Spinal cord (tissue), 10 donors: ENCODE results near the gene CADPS. TPM values are rescaled to one million over a fixed set of nuclear protein-coding genes. Genes with fewer than 3 reads are reported as not detected.

ENCODE experiments used
- DNase-seq, 6 donors: peaks; one replicate each; pipeline versions ENCODE4 v3.0.0 to v3.0.0-alpha.2; 2013 to 2015; ENCODE audit warnings: low spot score in 6 of 6, low read depth in 4 of 6
- H3K27ac ChIP-seq: one replicate; pipeline ENCODE4 v1.5.1; 2013; ENCODE audit warnings: low read depth, low read length, control low read depth
- H3K27me3 ChIP-seq: one replicate; pipeline ENCODE4 v1.6.1; 2013; ENCODE audit warnings: low read length; ENCODE audit not compliant: control insufficient read depth, insufficient read depth
- H3K36me3 ChIP-seq: one replicate; pipeline ENCODE4 v1.6.1; 2013; ENCODE audit warnings: low read length; ENCODE audit not compliant: control insufficient read depth, insufficient read depth
- H3K4me1 ChIP-seq: one replicate; pipeline ENCODE4 v1.6.1; 2013; ENCODE audit warnings: low read length; ENCODE audit not compliant: control insufficient read depth, insufficient read depth
- H3K4me3 ChIP-seq: one replicate; pipeline ENCODE4 v1.5.1; 2013; ENCODE audit warnings: low read depth, low read length, control low read depth
- H3K9me3 ChIP-seq: one replicate; pipeline ENCODE4 v1.6.1; 2013; ENCODE audit warnings: low read length; ENCODE audit not compliant: control insufficient read depth, insufficient read depth
- WGBS: methylation state at CpG from one replicate; pipeline ENCODE4 v1.1.5; 2013; ENCODE audit warnings: missing lambda C conversion rate; ENCODE audit not compliant: insufficient coverage; 5-methylcytosine and 5-hydroxymethylcytosine counted together
- polyA plus RNA-seq, 2 donors: library from polyadenylated mRNA; unstranded; fragments of 120-200 nt; gene quantifications; one replicate each; pipeline ENCODE4 v1.2.1, GENCODE V29; 2013; ENCODE audit not compliant: insufficient read length in 2 of 2
- total RNA-seq, 2 donors: library from RNA; depleted of rRNA in 1 of 2; stranded (reverse); fragments of 120-200 nt in 1 of 2; fragments of >200 nt in 1 of 2; gene quantifications; one replicate each; pipeline versions ENCODE4 v1.2.3 to v1.2.4, GENCODE V29; 2013 to 2014
- donor health status: healthy.

Gene CADPS
- total and polyA plus RNA-seq, 4 donors: 79.7 to 251 (median 198) TPM

DNA sequence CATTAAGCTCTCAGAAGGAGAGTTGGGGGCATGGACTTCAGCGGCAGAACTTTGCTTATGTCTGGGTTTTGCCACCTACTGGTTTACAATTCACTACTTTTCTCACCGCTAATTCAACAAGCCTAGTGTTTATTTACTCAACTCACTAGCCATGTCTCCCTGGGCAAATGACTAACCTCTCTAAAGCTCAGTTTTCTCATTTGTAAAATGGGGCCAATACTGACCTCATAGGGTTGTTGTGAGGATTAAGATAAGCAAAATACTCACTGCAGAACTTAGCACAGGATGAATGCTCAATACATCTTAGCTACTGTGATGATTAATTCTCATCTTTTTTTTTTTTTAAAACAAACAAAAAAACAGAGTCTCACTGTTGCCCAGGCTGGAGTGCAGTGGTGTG lies 106.3 kb downstream of the CADPS start:
- no peaks in the 10 kb centered on the region for H3K9me3 ChIP-seq
- H3K4me1 ChIP-seq: no peaks in the 10 kb centered on the region
- H3K4me3 ChIP-seq: no peak overlapping the region
- H3K36me3 ChIP-seq: no peaks in the 10 kb centered on the region
- no peak overlapping the region for H3K27ac ChIP-seq
- WGBS: no CpG with 5 or more reads among the region's 2 CpGs
- H3K27me3 ChIP-seq: no peaks in the 10 kb centered on the region
- no peak for DNase-seq

DNA sequence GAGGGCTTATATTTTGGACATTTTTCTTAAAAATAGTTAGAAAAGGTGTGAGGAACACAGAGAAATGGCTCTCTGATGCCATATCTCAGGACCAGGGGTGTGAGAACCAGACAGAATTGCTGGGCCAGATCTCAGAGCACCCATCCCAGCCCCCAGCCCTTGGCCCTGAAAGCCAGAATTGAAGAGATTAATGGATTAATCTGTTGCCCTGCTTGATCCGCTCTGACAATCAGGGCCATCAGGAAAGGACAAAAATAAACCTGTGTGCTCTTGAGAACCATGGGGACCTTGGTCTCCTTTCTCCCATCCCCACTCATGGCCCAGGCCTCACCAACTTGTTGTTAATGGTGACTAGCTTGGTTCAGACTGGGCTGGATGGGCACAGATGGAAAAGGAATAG lies 113.5 kb downstream of the CADPS start:
- Histone ChIP-seq H3K27me3 (no peaks in the 10 kb centered on the region), H3K27ac (no peak overlapping the region), H3K36me3 (no peaks in the 10 kb centered on the region), H3K9me3 (no peaks in the 10 kb centered on the region), H3K4me1 (no peaks in the 10 kb centered on the region), H3K4me3 (no peak overlapping the region)
- no peak for DNase-seq
- 100% methylated on average over 1 of the region's 1 CpG for WGBS

DNA sequence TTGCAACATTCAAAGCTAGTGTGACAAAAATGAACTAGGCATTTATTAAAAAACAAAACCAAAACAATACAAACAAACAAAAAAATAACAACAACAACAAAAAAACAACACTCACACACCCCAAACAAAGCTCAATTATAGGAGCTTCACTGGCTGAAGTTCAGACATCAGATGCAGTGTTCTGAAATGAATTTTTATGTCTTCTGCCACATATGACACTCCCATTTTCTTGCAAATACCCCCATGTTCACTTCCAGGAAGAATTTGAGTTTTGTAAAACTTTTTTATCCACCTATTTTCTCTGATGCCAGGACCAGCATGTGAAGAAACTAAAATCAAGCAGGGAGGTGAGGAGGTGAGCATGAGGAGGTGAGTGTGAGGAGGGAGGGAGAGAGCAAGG lies 113.9 kb downstream of the CADPS start:
- no peaks in the 10 kb centered on the region for H3K9me3 ChIP-seq
- H3K27me3 ChIP-seq: no peaks in the 10 kb centered on the region
- H3K4me1 ChIP-seq: no peaks in the 10 kb centered on the region
- H3K27ac ChIP-seq: no peak overlapping the region
- no peaks in the 10 kb centered on the region for H3K36me3 ChIP-seq
- DNase-seq: no peak
- H3K4me3 ChIP-seq: no peak overlapping the region

DNA sequence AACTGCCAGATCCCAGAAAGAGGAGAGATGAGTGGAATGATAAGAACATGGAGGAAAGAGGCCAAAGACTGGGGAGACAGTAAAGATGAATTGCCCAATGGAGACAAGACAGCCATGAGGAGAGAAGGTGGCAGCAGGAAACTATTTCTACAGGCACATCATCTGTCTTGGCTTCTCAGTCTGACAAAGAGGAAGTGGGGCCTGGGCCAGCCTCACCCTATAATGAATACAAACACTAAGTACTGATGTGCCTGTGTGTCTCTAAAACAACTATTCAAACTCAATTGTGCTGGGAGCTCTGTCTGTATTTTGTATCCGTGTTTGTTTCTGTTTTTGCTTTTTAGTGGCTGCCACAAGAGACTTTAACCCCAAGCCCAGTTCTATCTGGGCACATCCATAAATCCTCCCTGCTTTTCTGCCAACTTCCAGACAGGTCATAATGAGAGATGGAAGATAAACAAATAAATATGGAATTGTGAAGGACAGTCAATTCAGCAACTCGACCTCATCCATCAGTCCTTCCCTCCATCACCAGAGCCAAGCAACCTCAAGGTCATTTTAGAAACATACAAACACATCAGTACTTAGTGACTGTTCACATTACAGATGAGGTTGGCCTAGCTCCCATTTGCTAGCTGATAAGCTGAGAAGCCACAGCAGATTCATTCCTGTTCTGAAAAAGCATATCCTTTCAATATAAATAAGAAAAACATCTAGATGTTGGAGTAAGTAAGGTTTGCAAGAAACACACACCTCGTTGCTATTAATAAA lies 116.7 kb downstream of the CADPS start:
- Histone ChIP-seq H3K36me3 (peaks cover 3% of the 10 kb centered on the region), H3K9me3 (no peaks in the 10 kb centered on the region), H3K4me1 (no peaks in the 10 kb centered on the region), H3K27ac (no peak overlapping the region), H3K4me3 (no peak overlapping the region), H3K27me3 (no peaks in the 10 kb centered on the region)
- peak in 1 of 6 donors; percentile 18 for DNase-seq
- 100% methylated on average over 1 of the region's 3 CpGs for WGBS

GRCh38 chr3:62757045-62757444 lies 118.2 kb downstream of the CADPS start:
- Histone ChIP-seq H3K36me3 (peaks cover 6% of the 10 kb centered on the region), H3K27me3 (no peaks in the 10 kb centered on the region), H3K4me3 (no peak overlapping the region), H3K27ac (no peak overlapping the region), H3K4me1 (no peaks in the 10 kb centered on the region), H3K9me3 (no peaks in the 10 kb centered on the region)
- 57% methylated on average over 2 of the region's 4 CpGs for WGBS
- DNase-seq: no peak

DNA sequence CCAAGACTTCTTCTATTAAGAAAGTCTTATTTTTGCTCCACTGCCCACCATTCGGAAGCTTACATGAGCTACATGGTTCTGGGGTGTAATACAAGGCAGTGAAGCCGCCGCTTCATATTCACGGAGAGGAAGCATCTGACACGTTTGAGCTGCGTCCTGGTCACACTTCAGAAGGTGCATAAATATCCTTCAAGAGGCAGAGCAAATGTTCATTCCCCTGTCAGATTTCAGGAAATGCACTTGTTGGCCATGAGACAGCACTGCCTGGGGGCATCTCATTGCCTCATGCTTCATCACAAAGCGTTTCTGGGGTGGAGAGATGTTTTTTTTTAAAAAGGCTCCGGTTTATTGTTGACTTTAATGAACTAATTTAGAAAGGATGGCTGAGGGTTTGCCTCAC lies 119.9 kb downstream of the CADPS start:
- peak in 2 of 6 donors; percentile 5 to 54 for DNase-seq
- no peaks in the 10 kb centered on the region for H3K4me1 ChIP-seq
- no peak overlapping the region for H3K27ac ChIP-seq
- 65% methylated on average over 8 of the region's 8 CpGs for WGBS
- H3K27me3 ChIP-seq: no peaks in the 10 kb centered on the region
- peaks cover 6% of the 10 kb centered on the region for H3K36me3 ChIP-seq
- H3K4me3 ChIP-seq: no peak overlapping the region
- H3K9me3 ChIP-seq: no peaks in the 10 kb centered on the region

DNA sequence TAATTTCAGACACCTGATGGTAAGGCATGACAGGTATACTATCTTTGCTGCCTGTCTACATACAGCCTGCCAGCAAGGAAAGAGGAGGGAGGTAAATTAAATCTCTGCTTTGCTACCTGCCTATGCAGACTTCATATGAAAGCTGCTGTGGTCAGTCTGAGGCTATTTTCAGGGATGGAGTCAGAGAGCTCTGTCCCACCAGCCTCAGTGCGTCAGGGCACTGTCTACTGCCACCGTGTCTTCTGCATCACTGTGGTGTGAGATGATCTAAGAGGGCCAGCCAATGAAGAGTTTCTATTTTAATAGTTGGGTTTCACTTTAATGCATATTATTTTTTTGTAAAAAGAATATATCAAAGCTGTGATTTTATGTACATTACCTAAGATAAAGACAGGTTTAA lies 125.6 kb downstream of the CADPS start:
- Histone ChIP-seq H3K9me3 (no peaks in the 10 kb centered on the region), H3K36me3 (peaks cover 6% of the 10 kb centered on the region), H3K4me3 (no peak overlapping the region), H3K4me1 (no peaks in the 10 kb centered on the region), H3K27ac (no peak overlapping the region), H3K27me3 (no peaks in the 10 kb centered on the region)
- 100% methylated on average over 1 of the region's 2 CpGs for WGBS
- DNase-seq: no peak

DNA sequence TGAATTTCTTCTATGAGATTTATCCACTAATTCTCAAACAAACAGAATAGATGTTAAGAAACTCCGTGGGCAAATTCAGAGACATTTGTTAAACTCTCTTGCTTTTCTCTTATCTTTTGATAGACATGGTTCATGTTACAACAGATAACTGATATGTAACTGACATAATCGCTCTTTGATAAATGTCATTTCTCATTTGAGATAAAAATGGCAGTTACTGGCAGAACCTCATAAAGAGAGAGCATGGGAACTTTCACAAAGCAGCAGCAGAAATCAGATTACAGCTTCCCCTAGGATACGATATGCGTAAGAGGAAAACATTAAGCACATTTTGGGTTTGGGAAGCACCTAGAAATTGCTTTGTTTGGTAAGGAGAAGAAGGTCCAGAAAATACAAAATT lies 126.1 kb downstream of the CADPS start:
- DNase-seq: no peak
- Histone ChIP-seq H3K4me1 (no peaks in the 10 kb centered on the region), H3K27me3 (no peaks in the 10 kb centered on the region), H3K27ac (no peak overlapping the region), H3K4me3 (no peak overlapping the region), H3K9me3 (no peaks in the 10 kb centered on the region), H3K36me3 (peaks cover 6% of the 10 kb centered on the region)
- WGBS: 93% methylated on average over 3 of the region's 4 CpGs

GRCh38 chr3:62737449-62737848 lies 137.8 kb downstream of the CADPS start:
- H3K27me3 ChIP-seq: no peaks in the 10 kb centered on the region
- no peak overlapping the region for H3K4me3 ChIP-seq
- no peak overlapping the region for H3K27ac ChIP-seq
- H3K9me3 ChIP-seq: no peaks in the 10 kb centered on the region
- no peak for DNase-seq
- no peaks in the 10 kb centered on the region for H3K4me1 ChIP-seq
- 85% methylated on average over 2 of the region's 3 CpGs for WGBS
- H3K36me3 ChIP-seq: no peaks in the 10 kb centered on the region

DNA sequence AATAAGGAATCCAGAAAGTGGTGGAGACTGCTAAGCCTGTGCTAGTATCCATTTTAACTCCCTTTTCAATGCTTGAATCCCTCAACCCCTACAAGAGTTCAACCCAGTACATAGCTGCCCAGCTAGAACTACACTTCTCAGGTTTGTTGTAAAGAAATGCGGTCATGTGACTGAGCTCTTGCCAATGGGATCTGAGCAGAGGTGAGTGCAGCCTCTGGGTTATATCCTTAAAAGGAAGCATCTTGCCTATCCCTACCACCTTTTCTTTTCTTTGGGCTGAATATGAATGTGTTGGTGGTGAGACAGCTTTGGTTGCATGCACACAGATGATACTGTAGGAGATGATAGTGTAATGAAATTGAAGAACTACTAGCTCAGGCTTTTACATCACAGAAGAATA lies 139.7 kb downstream of the CADPS start:
- Histone ChIP-seq H3K36me3 (no peaks in the 10 kb centered on the region), H3K27me3 (no peaks in the 10 kb centered on the region), H3K9me3 (no peaks in the 10 kb centered on the region), H3K4me1 (no peaks in the 10 kb centered on the region), H3K4me3 (no peak overlapping the region), H3K27ac (no peak overlapping the region)
- no peak for DNase-seq
- no CpG with 5 or more reads among the region's 1 CpG for WGBS
